GM12891 (cell line): ENCODE measurements around the gene CGRRF1.

Experiments used
- POLR2A ChIP-seq: IDR thresholded peaks from 2 replicates; pipeline ENCODE4 v1.6.1; 2011; ENCODE audit warnings: low read depth, low read length, control low read depth
- POLR2AphosphoS5 ChIP-seq: IDR thresholded peaks from 2 replicates; pipeline ENCODE4 v1.6.1; 2011; ENCODE audit warnings: low read depth, low read length, control low read depth
- POU2F2 ChIP-seq: IDR thresholded peaks from 2 replicates; pipeline ENCODE4 v1.6.1; 2011; ENCODE audit warnings: low read depth, mild to moderate bottlenecking, control low read depth, low read length, moderate library complexity
- TAF1 ChIP-seq: IDR thresholded peaks from 2 replicates; pipeline ENCODE4 v1.6.1; 2011; ENCODE audit warnings: low read depth, low read length, control low read depth

DNA sequence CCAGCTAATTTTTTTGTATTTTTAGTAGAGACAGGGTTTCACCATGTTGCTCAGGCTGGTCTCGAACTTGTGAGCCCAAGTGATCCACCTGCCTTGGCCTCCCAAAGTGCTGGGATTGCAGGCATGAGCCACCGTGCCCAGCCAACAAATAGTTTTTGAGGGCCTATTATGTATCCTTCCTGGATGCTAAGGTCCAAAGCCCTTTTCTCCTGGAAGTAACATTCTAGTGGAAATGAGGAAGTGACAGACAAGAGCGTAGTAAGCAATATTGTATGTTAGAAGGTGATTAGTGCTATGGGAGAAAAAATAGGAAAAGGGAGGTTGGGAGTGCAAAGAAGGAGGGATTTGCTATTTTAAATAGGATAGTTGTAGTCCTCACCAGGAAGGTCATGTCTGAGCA lies 9.0 kb upstream of the CGRRF1 start:
- no peak for TF ChIP-seq POU2F2
- TF ChIP-seq POLR2AphosphoS5, result no peak
- no peak for TF ChIP-seq TAF1
- TF ChIP-seq POLR2A, result no peak
